Upper lobe of left lung (tissue), 6 donors: ENCODE data around the gene IL12A. TPM values are rescaled to one million over a fixed set of nuclear protein-coding genes. Genes with fewer than 3 reads are reported as not detected.

Source experiments
- ATAC-seq, 2 donors: fragments of 200-7000 bp; cut with Tn5 transposase; one replicate each; pipeline ENCODE4 v1.9.1; 2022; ENCODE audit warnings: mild to moderate bottlenecking in 2 of 2, moderate library complexity in 2 of 2; ENCODE audit not compliant: low FRiP score in 2 of 2
- DNase-seq, 2 donors: peaks; one replicate each; pipeline ENCODE4 v3.0.0-alpha.2; 2019 to 2020
- H3K27ac ChIP-seq, 4 donors: fragments of 200-600 bp; sonication (generic); one replicate each; pipeline ENCODE4 v1.5.1; 2016 to 2019
- H3K27me3 ChIP-seq, 4 donors: fragments of 200-600 bp; sonication (generic); one replicate each; pipeline ENCODE4 v1.5.1; 2017 to 2019
- H3K36me3 ChIP-seq, 4 donors: fragments of 200-600 bp; sonication (generic); one replicate each; pipeline ENCODE4 v1.5.1; 2016 to 2019
- H3K4me1 ChIP-seq, 4 donors: fragments of 200-600 bp; sonication (generic); one replicate each; pipeline ENCODE4 v1.5.1; 2018 to 2019
- H3K4me3 ChIP-seq, 4 donors: fragments of 200-600 bp; sonication (generic); one replicate each; pipeline ENCODE4 v1.5.1; 2017 to 2019; ENCODE audit warnings: mild to moderate bottlenecking in 2 of 4, moderate library complexity in 1 of 4
- H3K9me3 ChIP-seq, 4 donors: fragments of 200-600 bp; sonication (generic); one replicate each; pipeline ENCODE4 v1.5.1; 2018 to 2019
- CTCF ChIP-seq, 6 experiments: fragments of 450-650 bp in 4 of 6; fragments of 200-600 bp in 2 of 6; sonication (generic) in 2 of 6; IDR thresholded peaks; one replicate each; pipeline ENCODE4 v1.5.1; 2016 to 2019; ENCODE audit warnings: antibody characterized with exemption in 6 of 6
- EP300 ChIP-seq, 4 donors: sonication (generic); formaldehyde crosslinking; IDR thresholded peaks; one replicate each; pipeline ENCODE4 v1.5.1; 2017; ENCODE audit warnings: antibody characterized with exemption in 4 of 4, control low read depth in 2 of 4
- POLR2A ChIP-seq, 4 donors: fragments of 450-650 bp; IDR thresholded peaks; one replicate each; pipeline ENCODE4 v1.5.1; 2016 to 2017; ENCODE audit warnings: antibody characterized with exemption in 4 of 4, mild to moderate bottlenecking in 2 of 4
- POLR2AphosphoS5 ChIP-seq, 2 donors: sonication (generic); formaldehyde crosslinking; IDR thresholded peaks; one replicate each; pipeline ENCODE4 v1.5.1; 2017; ENCODE audit warnings: antibody characterized with exemption in 2 of 2
- WGBS, 2 donors: methylation state at CpG; one replicate each; pipeline ENCODE4 v1.1.5; 2017 to 2018; 5-methylcytosine and 5-hydroxymethylcytosine counted together
- total RNA-seq, 6 donors: library from RNA; depleted of rRNA in 4 of 6; stranded (reverse); fragments of >200 nt in 4 of 6; gene quantifications; one replicate each; pipeline versions ENCODE4 v1.1.0 to v1.2.1, GENCODE V29; 2016 to 2021
- donor health status: DM: no; HTN: no; CAD: no; lungs with moderate emphysema.
- donor health status: DM: no; HTN: yes; CAD: no; lungs with severe emphysema.

Gene IL12A
- total RNA-seq, 6 donors from 2014 or later = 0.52 to 7.3 (median 1.2) TPM; not detected in 1

- H3K4me3 ChIP-seq = no peak overlapping the region
- peak overlapping the region in 1 of 4 donors; percentile 20 for H3K27ac ChIP-seq
- DNase-seq (no peak), ATAC-seq (no peak)
- no peaks in the 10 kb centered on the region for H3K36me3 ChIP-seq
- peaks cover 7 to 12% (median 10%) of the 10 kb centered on the region in 4 donors for H3K4me1 ChIP-seq
- no peaks in the 10 kb centered on the region for H3K27me3 ChIP-seq
- TF ChIP-seq POLR2AphosphoS5 (IDR thresholded peaks at IDR 0.05) (no peak), EP300 (IDR thresholded peaks at IDR 0.05) (peak in 1 of 4 donors; percentile 34), POLR2A (IDR thresholded peaks at IDR 0.05) (no peak)
- no peaks in the 10 kb centered on the region for H3K9me3 ChIP-seq
- 44 to 47% methylated on average over 4 of the region's 4 CpGs for WGBS, 2 donors
Observed at GRCh38 chr3:159994182-159994581, 5.5 kb downstream of the IL12A start.

DNA sequence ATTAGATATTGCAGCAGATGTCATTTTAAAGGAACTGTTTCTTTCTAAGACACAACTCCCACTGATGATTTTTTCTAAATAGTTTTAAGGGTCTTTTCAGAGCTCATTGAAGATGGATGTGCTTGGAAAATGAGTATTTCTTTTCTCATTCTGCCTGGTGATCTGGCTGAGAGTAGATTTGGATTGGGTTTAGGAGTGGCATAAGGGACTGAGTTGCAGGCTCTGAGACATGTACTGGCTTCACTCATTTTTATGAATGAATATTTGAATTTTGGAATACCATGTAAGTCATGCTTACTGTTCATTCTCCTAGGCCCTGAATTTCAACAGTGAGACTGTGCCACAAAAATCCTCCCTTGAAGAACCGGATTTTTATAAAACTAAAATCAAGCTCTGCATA lies 6.5 kb downstream of the IL12A start:
- H3K4me3 ChIP-seq = no peak overlapping the region
- TF ChIP-seq CTCF (IDR thresholded peaks at IDR 0.05) (no peak), EP300 (IDR thresholded peaks at IDR 0.05) (no peak), POLR2A (IDR thresholded peaks at IDR 0.05) (no peak), POLR2AphosphoS5 (IDR thresholded peaks at IDR 0.05) (no peak)
- H3K4me1 ChIP-seq = peaks cover 7 to 12% (median 7%) of the 10 kb centered on the region in 4 donors
- H3K9me3 ChIP-seq = no peaks in the 10 kb centered on the region
- 89 to 97% methylated on average over 1 of the region's 1 CpG for WGBS, 2 donors
- H3K27me3 ChIP-seq = no peaks in the 10 kb centered on the region
- ATAC-seq (no peak), DNase-seq (no peak)
- H3K27ac ChIP-seq = no peak overlapping the region
- H3K36me3 ChIP-seq = no peaks in the 10 kb centered on the region

- Histone ChIP-seq H3K9me3 (no peaks in the 10 kb centered on the region), H3K27ac (no peak overlapping the region), H3K4me1 (peaks cover 7 to 12% (median 7%) of the 10 kb centered on the region in 4 donors), H3K4me3 (no peak overlapping the region), H3K27me3 (no peaks in the 10 kb centered on the region), H3K36me3 (no peaks in the 10 kb centered on the region)
- no peak for DNase-seq
- no peak for TF ChIP-seq POLR2AphosphoS5 (IDR thresholded peaks at IDR 0.05)
- TF ChIP-seq EP300 (IDR thresholded peaks at IDR 0.05) = no peak
- no peak for TF ChIP-seq CTCF (IDR thresholded peaks at IDR 0.05)
- TF ChIP-seq POLR2A (IDR thresholded peaks at IDR 0.05) = no peak
- ATAC-seq = no peak
Observed at GRCh38 chr3:159996018-159996417, 7.4 kb downstream of the IL12A start.

GRCh38 chr3:159996959-159997358 lies 8.3 kb downstream of the IL12A start:
- ATAC-seq = no peak
- Histone ChIP-seq H3K4me3 (no peak overlapping the region), H3K4me1 (peaks cover 7 to 12% (median 7%) of the 10 kb centered on the region in 4 donors), H3K9me3 (no peaks in the 10 kb centered on the region), H3K27ac (no peak overlapping the region), H3K36me3 (no peaks in the 10 kb centered on the region), H3K27me3 (no peaks in the 10 kb centered on the region)
- TF ChIP-seq POLR2A (IDR thresholded peaks at IDR 0.05) = no peak
- no peak for TF ChIP-seq CTCF (IDR thresholded peaks at IDR 0.05)
- no peak for TF ChIP-seq POLR2AphosphoS5 (IDR thresholded peaks at IDR 0.05)
- no peak for TF ChIP-seq EP300 (IDR thresholded peaks at IDR 0.05)
- no peak for DNase-seq
- 83 to 94% methylated on average over 6 to 7 of the region's 7 CpGs for WGBS, 2 donors

GRCh38 chr3:160001148-160001760 lies 12.6 kb downstream of the IL12A start:
- no peak for DNase-seq
- no peak overlapping the region for H3K4me3 ChIP-seq
- no peaks in the 10 kb centered on the region for H3K36me3 ChIP-seq
- no peak for ATAC-seq
- H3K27me3 ChIP-seq = no peaks in the 10 kb centered on the region
- 79 to 85% methylated on average over 7 of the region's 7 CpGs for WGBS, 2 donors
- H3K4me1 ChIP-seq = no peaks in the 10 kb centered on the region
- TF ChIP-seq POLR2AphosphoS5 (IDR thresholded peaks at IDR 0.05) (no peak), CTCF (IDR thresholded peaks at IDR 0.05) (no peak), POLR2A (IDR thresholded peaks at IDR 0.05) (no peak), EP300 (IDR thresholded peaks at IDR 0.05) (no peak)
- H3K9me3 ChIP-seq = no peaks in the 10 kb centered on the region
- no peak overlapping the region for H3K27ac ChIP-seq
